ENCODE measurements around the gene TMED8.

DNA sequence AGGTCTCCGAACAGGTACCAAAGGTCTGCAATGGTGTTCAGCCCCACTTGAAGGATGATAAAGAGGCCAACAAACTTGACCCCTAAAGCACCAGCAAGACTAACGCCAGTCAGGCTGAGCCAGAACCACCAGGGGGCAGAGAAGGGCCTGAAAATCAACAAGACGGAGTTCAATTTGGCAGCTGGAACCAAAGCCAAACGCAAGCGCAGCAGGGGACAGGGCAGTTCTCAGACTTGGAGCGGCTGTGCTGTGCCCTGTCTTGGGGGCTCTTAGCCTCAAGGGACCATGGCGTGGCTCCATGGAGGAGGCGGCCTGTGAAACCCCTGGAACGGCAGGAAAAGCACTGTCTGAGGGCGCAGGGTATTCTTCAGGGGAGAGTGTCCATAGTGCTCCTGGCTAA is 75.8 kb downstream of the TMED8 start:
- TF ChIP-seq CREB1 (CRISPR knock-in tag; IDR thresholded peaks at IDR 0.05), result no peak
- TF ChIP-seq IRF2 (CRISPR knock-in tag; IDR thresholded peaks at IDR 0.05; ENCODE audit: borderline replicate concordance, low read depth), result no peak

Measured in WTC11 (cell line).